ENCODE data around the gene TRPT1. TPM values are rescaled to one million over a fixed set of nuclear protein-coding genes. Genes with fewer than 3 reads are reported as not detected.
A peak's percentile ranks its signal among the peaks of the same experiment; 100 is the strongest.

The TRPT1 gene
- total and polyA plus RNA-seq, 9 of the 15 experiments (the other 6 are each of a cell fraction or from before 2014, with no cell fraction given): 4.6 to 41.7 (median 23.1) TPM

- peak; percentile 94 for TF ChIP-seq NKRF (IDR thresholded peaks at IDR 0.05; ENCODE audit: borderline replicate concordance)
- TF ChIP-seq E4F1 (CRISPR knock-in tag; IDR thresholded peaks at IDR 0.05; ENCODE audit: borderline replicate concordance): no peak
- no peak for TF ChIP-seq RBM17 (IDR thresholded peaks at IDR 0.05; ENCODE audit: borderline replicate concordance, low read depth, low read length)
- peak; percentile 69 for TF ChIP-seq HNRNPLL (IDR thresholded peaks at IDR 0.05; ENCODE audit: low read depth, low read length, poor library complexity, severe bottlenecking)
- TF ChIP-seq NUFIP1 (IDR thresholded peaks at IDR 0.05; ENCODE audit: partially characterized antibody): no peak
- TF ChIP-seq COPS2 (conservative IDR thresholded peaks at IDR 0.05): no peak
- peak; percentile 78 for TF ChIP-seq ZBTB40 (IDR thresholded peaks at IDR 0.05)
- no peak for TF ChIP-seq ZBTB40 (CRISPR knock-in tag; IDR thresholded peaks at IDR 0.05)
- peak; percentile 76; the same call in 1 of the 2 replicates for TF ChIP-seq ZNF395 (CRISPR knock-in tag; IDR thresholded peaks at IDR 0.05)
- TF ChIP-seq WHSC1 (IDR thresholded peaks at IDR 0.05; ENCODE audit: low read length): no peak
- TF ChIP-seq ZNF76 (CRISPR knock-in tag; IDR thresholded peaks at IDR 0.05; ENCODE audit: borderline replicate concordance): no peak
Observed at GRCh38 chr11:64246871-64247728, 21.1 kb upstream of the TRPT1 start, which contains the start of gene PPP1R14B (continued).
